ENCODE data around the gene SSX7.
"Not testable (repeated sequence)": the region's sequence is repeated elsewhere in the genome, so short reads cannot be mapped to it uniquely, and the experiment has no call there.

DNA sequence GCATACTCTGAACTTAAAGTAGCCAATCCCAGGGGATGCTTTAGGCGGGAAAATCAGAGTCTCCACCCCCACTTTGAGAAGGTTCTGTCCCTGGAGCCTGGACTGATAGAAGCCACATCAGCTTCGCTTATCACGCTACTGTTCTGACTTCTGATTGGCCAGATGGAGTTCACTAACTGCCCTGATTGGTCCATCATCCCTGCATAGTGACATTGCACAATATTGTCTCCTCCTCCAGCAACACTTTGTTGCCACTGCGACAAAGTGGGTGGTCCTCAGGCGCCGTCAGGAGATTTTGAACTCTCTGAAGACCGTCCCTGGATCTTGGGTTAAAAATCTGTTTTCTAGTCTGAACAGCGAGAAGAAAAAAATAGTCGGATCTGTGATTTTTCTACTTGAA, at the start of gene SSX7:
- not testable (repeated sequence) for TF ChIP-seq POLR2A, POLR2AphosphoS5 (IDR thresholded peaks at IDR 0.05)
- TF ChIP-seq, protein P1, sequence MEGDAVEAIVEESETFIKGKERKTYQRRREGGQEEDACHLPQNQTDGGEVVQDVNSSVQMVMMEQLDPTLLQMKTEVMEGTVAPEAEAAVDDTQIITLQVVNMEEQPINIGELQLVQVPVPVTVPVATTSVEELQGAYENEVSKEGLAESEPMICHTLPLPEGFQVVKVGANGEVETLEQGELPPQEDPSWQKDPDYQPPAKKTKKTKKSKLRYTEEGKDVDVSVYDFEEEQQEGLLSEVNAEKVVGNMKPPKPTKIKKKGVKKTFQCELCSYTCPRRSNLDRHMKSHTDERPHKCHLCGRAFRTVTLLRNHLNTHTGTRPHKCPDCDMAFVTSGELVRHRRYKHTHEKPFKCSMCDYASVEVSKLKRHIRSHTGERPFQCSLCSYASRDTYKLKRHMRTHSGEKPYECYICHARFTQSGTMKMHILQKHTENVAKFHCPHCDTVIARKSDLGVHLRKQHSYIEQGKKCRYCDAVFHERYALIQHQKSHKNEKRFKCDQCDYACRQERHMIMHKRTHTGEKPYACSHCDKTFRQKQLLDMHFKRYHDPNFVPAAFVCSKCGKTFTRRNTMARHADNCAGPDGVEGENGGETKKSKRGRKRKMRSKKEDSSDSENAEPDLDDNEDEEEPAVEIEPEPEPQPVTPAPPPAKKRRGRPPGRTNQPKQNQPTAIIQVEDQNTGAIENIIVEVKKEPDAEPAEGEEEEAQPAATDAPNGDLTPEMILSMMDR (IDR thresholded peaks at IDR 0.05) = not testable (repeated sequence)

Measured in prostate gland (tissue), 2 donors.